Activated T-cell treated with anti-CD3 and anti-CD28 coated beads for 48 hours (primary cell): ENCODE data around the gene SEPTIN10.
"Not testable (repeated sequence)": the region's sequence is repeated elsewhere in the genome, so short reads cannot be mapped to it uniquely, and the experiment has no call there.

Experiments used
- DNase-seq: peaks from one replicate; pipeline ENCODE4 v3.0.0-alpha.2; 2020; ENCODE audit warnings: low read depth

The SEPTIN10 gene

DNA sequence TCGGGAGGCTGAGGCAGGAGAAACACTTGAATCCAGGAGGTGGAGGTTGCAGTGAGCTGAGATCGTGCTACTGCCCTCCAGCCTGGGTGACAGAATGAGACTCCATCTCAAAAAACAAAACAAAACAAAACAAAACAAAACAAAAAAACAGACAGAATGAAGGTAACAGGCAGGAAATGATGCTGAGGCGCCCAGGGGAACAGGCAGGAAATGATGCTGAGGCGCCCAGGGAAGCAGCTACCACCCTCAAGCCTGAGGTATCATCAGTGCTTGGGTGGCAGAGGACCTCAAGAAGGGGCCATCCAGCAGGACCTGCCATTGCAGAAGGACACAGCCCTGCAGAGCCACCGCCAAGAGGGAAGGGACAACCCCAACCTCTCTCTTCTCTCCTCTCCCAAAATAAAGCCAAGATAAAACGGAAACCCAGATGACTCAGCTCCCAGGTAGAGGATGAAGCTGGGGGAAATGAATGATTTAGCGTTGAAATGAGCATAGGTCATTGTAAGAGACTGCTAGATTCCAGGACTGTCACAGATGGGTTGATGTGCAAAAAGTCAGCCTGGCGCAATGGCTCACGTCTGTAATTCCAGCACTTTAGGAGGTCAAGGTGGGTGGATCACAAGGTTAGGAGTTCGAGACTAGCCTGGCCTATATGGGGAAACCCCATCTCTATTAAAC is 19.7 kb upstream of the SEPTIN10 start:
- DNase-seq: no peak

DNA sequence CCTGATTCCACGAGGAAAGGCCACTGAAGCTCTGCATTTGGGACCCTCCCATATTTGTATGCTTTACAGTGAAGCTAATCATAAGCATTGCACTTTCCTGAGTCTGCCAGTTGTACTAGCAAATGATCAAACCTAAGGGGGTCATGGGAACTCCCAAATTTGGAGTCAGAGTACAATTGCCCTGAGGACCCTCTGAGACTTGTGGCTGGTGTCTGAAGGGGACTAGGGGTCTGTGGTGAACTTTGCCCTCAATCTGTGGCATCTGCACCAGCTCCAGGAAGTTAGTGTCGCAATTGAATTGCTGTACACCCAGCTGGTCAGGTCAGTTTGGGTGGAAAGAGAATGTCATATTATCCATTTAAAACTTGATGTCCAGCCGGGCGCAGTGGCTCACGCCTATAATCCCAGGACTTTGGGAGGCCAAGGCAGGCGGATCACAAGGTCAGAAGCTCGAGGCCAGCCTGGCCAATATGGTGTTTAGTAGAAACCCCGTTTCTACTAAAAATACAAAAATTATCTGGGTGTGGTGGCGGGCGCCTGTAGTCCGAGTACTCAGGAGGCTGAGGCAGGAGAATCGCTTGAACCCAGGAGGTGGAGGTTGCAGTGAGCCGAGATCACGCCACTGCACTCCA is 18.5 kb upstream of the SEPTIN10 start:
- DNase-seq: no peak

- DNase-seq: no peak
Measured at GRCh38 chr2:109631741-109632140, 18.0 kb upstream of the SEPTIN10 start.

DNA sequence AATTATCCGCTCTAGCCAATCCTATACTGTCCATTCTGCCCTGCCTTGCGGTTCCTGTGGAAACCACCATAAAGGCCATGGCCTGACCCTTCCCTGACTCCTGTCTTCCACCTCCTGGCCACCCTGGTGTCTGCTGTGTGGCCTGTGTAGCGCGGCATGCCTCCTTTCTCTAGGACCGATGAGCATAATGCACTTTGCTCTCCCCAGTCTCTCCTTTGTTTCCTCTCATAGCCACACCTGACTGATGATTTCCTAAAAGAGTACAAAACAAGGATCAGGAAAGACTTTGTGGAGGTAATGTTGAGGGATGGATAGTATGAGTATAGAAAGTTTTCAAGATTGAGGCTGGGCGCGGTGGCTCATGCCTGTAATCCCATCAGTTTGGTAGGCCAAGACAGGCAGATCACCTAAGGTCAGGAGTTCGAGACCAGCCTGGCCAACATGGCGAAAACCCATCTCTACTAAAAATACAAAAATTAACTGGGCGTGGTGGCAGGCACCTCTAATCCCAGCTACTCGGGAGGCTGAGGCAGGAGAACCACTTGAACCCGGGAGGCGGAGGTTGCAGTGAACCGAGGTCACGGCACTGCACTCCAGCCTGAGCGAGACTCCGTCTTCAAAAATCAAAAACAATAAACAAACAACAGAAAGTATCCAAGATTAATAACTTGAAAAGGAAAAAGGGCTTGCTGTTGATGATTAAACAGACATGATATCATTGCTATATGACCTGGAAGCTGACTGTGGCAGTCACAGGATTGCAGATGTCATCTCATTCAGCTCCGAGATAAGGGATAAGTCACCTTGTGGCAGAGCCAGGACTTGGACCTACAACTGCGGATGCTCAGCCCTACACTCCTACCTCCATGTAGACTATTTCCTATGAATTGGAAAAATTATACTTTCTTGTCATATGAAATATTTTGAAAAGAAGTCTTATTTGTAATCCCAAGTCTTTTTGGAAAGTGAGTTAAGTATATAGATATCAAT is 17.0 kb upstream of the SEPTIN10 start:
- no peak for DNase-seq

DNA sequence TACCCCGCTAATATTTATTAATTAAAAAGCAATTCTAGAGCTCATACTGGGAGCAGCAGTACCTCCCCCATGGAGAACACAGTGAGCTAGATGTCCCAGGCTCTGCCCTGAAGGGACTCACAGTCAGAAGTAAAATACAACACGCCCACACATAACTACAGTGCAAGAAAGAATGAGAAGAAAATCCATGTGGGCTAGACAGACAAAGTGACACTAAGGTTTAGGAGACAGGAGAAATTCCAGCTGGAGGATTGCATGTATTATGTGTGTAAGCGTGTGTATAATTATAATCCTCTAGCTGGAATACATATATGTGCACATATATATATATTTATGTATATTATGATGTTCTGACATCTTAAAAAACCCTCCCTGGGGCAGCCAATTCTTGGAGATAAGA is 16.1 kb upstream of the SEPTIN10 start:
- no peak for DNase-seq

GRCh38 chr2:109628321-109628720 is 14.6 kb upstream of the SEPTIN10 start:
- not testable (repeated sequence) for DNase-seq

GRCh38 chr2:109624339-109624738 is 10.6 kb upstream of the SEPTIN10 start:
- no peak for DNase-seq

GRCh38 chr2:109623923-109624322 is 10.2 kb upstream of the SEPTIN10 start:
- DNase-seq: no peak

- no peak for DNase-seq
Measured at GRCh38 chr2:109623297-109623696, 9.5 kb upstream of the SEPTIN10 start.

- no peak for DNase-seq
Measured at GRCh38 chr2:109619032-109619615, 5.4 kb upstream of the SEPTIN10 start.

GRCh38 chr2:109616184-109616583 is 2.4 kb upstream of the SEPTIN10 start:
- no peak for DNase-seq

GRCh38 chr2:109615637-109616144 is 1.9 kb upstream of the SEPTIN10 start:
- DNase-seq: no peak

DNA sequence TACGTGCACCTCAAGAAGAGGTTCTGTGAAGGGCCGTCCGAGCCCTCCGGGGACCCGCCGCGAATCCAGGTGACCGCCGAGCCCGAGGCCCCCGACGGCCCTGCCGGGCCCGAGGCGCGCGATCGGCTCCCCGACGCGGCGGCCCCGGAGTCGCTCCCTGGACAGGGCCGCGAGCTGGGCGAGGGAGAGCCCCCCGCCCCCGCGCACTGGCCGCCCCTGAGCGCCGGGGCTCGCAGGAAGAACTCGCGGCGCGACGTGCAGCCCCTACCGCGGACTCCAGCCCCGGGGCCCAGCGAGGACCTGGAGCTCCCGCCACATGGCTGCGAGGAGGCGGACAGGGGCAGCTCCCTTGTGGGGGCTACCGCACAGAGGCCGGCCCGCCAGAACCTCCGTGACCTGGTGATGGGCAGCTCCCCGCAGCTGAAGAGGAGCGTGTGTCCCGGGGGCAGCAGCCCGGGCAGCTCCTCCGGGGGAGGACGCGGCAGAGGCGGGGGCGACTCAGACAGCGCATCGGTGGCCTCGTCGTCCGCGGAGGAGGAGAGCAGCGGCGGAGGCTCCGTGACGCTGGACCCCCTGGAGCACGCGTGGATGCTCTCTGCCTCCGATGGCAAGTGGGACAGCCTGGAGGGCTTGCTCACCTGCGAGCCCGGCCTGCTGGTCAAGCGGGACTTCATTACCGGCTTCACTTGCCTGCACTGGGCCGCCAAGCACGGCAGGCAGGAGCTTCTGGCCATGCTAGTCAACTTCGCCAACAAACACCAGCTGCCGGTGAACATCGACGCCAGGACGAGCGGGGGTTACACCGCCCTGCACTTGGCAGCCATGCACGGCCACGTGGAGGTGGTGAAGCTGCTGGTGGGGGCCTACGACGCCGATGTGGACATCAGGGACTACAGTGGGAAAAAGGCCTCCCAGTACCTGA is 1.2 kb upstream of the SEPTIN10 start:
- DNase-seq: no peak

DNA sequence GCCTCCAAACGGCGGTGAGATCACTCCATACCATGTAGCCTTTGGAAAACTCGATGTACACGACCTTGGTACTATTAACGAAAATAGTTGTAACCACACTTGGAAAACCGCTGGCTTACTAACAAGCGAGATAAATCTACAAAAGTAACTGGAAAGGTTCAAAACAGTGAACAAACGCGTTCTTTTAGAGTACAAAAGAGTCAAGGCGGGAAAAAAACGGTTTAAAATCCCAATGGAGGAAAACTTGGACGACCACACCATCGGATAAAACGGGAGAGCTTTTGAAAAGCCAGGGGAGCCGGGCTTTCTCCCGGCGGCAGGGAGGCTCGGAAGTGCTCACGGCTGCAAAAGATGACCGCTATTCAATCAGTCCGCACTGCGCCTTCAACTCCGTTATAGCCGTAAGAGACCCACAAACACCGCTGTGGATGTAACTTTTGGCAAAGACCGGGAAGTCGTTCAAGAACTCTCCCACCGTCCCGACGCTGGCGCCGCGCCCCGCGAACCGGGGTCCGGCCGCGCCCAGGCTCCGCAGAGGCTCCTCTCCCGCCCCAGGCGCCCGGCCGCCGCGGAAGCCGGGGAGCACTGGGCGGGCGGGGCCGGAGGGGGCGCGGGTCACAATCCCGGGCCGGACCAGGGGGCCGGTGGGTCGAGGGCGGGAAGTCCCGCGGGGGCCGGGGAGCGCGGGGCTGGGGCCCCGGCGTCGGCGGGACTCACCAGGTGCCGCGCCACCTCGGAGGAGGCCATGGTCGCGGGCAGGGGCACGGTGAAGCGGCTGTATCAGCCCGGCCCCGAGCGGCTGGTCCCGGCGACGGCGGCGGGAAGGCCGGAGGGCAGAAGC is 465 bp downstream of the SEPTIN10 start:
- DNase-seq: no peak

DNA sequence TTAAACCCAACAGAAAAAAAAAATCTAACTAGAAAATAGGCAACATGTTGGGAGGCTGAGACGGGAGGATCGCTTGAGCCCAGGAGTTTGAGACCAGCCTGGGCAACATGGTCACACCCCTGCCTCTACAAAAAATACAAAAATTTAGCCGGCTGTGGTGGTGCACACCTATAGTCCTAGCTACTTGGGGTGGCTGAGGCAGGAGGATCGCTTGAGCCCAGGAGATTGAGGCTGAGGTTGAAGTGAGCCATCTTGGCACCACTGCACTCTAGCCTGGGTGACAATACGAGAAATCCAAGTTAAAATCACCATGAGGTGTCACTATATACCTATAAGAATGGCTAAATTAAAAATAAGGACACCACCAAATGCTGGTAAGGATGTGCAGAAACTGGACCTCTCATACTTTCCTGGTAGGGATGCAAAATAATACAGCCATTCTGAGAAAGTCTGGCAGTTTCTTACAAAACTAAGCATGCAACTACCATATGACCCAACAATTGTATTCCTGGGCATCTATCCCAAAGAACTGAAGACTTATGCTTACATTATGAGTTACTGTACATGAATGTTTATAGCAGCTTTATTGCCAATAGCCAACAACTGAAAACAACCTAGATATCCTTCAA is 2.2 kb downstream of the SEPTIN10 start:
- no peak for DNase-seq

DNA sequence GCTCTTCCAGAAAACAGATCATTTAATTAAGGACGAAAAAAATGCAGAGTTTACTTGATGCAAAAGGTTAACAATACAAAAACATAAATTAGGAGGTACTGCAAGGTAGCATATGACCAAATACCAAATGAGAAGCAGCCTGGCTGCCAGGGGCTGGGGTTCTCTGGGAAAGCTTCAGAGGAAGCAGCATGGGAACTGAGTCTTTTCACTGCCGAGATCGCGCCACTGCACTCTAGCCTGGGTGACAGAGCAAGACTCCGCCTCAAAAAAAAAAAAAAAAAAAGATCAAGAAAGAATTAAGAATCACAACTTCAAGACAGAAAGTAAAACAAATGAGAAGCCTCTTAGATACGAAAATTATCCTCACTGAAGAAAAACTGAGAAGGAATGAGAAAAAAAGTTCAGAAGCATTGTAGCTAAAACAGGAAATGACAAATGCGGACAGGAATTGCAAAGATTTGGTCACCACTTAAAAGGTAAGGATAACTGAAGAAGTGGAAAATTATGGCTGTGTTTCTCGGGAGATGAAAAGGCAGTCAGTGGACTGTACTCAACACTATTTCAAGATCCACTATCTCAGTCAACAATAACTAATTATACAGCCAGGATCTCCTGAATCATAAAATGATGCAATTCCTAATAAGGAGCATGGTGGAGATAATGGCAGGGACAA is 4.3 kb downstream of the SEPTIN10 start:
- DNase-seq: no peak

GRCh38 chr2:109607766-109608165 is 6.0 kb downstream of the SEPTIN10 start:
- DNase-seq: no peak

- DNase-seq: no peak
Measured at GRCh38 chr2:109604597-109604996, 9.2 kb downstream of the SEPTIN10 start.

DNA sequence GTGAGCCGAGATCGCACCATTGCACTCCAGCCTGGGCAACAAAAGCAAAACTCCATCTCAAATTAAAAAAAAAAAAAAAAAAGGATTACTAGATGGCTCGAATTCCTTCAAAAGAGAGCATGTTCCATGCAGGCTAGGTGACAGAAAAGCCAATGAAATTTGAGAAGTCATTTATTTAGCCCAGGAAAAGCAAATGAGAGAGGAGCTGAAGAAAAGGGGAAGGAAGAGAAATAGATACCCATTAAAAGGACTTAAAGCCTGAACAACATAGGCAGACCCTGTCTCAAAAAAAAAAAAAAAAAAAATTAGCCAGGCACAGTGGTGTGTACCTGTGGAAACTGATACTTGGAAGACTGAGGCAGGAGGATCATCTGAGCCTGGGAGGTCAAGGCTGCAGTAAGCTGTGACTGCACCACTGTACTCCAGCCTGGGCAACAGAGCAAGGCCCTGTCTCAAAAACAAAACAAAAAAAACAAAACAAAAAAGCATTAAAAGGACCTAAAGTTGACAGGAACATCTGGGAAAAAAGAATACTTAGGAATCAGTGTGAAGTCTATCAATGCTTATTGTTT is 11.1 kb downstream of the SEPTIN10 start:
- DNase-seq: no peak
